Sigmoid colon (tissue), 4 donors: Measurements from ENCODE around the gene NPR1.

Experiments used
- EP300 ChIP-seq, 4 donors: sonication (generic); formaldehyde crosslinking; IDR thresholded peaks; one replicate each; pipeline ENCODE4 v1.6.1; 2017; ENCODE audit warnings: antibody characterized with exemption in 4 of 4
- POLR2AphosphoS5 ChIP-seq, 4 donors: sonication (generic); formaldehyde crosslinking; IDR thresholded peaks; one replicate each; pipeline ENCODE4 v1.6.1; 2017; ENCODE audit warnings: antibody characterized with exemption in 4 of 4
- TF ChIP-seq, protein P1 (sequence below), 4 experiments: fragments of 450-650 bp in 3 of 4; fragments of 200-600 bp in 1 of 4; IDR thresholded peaks; one replicate each; pipeline ENCODE4 v1.5.1; 2016 to 2019; ENCODE audit warnings: antibody characterized with exemption in 4 of 4, mild to moderate bottlenecking in 3 of 4, moderate library complexity in 2 of 4

DNA sequence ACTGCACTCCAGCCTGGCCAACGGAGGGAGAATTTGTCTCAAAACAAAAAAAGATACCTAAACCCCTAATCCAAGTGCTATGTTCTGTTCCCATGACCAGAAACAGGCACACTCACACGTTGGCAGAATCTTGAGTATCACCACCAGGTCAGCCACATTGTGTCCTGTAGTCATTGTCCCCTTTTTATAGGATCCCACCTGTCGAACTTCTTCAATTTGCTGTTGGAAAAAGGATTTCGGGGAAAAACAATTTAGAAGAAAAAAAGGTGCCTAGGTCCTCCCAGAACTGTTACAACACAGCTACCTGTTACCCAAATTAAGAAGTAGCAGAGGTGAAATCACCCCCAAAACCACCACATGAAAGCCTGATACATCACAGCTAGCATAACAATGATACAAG, 11.0 kb upstream of the NPR1 start:
- TF ChIP-seq, protein P1, sequence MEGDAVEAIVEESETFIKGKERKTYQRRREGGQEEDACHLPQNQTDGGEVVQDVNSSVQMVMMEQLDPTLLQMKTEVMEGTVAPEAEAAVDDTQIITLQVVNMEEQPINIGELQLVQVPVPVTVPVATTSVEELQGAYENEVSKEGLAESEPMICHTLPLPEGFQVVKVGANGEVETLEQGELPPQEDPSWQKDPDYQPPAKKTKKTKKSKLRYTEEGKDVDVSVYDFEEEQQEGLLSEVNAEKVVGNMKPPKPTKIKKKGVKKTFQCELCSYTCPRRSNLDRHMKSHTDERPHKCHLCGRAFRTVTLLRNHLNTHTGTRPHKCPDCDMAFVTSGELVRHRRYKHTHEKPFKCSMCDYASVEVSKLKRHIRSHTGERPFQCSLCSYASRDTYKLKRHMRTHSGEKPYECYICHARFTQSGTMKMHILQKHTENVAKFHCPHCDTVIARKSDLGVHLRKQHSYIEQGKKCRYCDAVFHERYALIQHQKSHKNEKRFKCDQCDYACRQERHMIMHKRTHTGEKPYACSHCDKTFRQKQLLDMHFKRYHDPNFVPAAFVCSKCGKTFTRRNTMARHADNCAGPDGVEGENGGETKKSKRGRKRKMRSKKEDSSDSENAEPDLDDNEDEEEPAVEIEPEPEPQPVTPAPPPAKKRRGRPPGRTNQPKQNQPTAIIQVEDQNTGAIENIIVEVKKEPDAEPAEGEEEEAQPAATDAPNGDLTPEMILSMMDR (IDR thresholded peaks at IDR 0.05), result no peak
- TF ChIP-seq POLR2AphosphoS5 (IDR thresholded peaks at IDR 0.05) (no peak), EP300 (IDR thresholded peaks at IDR 0.05) (no peak)
